Measurements from ENCODE around the gene CDK8.

DNA sequence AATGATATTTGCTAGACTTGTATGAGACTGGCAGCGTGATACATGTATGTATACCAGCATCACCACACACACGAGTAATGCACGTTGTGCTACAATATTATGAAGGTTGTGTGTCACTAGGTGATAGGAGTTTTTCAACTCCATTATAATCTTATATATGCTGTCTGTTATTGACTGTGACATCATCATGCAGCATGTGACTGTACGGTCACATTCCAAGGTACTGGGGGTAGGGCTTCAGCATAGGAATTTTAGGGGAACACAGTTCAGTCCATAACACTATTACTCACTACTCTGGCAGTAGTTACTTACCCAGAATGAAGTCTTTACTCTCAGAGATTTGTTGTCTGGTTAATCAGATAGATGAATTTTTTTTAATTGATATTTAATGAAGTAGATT, 91.1 kb downstream of the CDK8 start:
- TF ChIP-seq POLR2AphosphoS5 (IDR thresholded peaks at IDR 0.05; ENCODE audit: low read depth, low read length) (no peak), TAF1 (IDR thresholded peaks at IDR 0.05; ENCODE audit: borderline replicate concordance, insufficient read depth, low read length) (no peak), SIN3A (IDR thresholded peaks at IDR 0.05; ENCODE audit: borderline replicate concordance, insufficient read depth, low read length) (no peak)
- TF ChIP-seq, protein P1, sequence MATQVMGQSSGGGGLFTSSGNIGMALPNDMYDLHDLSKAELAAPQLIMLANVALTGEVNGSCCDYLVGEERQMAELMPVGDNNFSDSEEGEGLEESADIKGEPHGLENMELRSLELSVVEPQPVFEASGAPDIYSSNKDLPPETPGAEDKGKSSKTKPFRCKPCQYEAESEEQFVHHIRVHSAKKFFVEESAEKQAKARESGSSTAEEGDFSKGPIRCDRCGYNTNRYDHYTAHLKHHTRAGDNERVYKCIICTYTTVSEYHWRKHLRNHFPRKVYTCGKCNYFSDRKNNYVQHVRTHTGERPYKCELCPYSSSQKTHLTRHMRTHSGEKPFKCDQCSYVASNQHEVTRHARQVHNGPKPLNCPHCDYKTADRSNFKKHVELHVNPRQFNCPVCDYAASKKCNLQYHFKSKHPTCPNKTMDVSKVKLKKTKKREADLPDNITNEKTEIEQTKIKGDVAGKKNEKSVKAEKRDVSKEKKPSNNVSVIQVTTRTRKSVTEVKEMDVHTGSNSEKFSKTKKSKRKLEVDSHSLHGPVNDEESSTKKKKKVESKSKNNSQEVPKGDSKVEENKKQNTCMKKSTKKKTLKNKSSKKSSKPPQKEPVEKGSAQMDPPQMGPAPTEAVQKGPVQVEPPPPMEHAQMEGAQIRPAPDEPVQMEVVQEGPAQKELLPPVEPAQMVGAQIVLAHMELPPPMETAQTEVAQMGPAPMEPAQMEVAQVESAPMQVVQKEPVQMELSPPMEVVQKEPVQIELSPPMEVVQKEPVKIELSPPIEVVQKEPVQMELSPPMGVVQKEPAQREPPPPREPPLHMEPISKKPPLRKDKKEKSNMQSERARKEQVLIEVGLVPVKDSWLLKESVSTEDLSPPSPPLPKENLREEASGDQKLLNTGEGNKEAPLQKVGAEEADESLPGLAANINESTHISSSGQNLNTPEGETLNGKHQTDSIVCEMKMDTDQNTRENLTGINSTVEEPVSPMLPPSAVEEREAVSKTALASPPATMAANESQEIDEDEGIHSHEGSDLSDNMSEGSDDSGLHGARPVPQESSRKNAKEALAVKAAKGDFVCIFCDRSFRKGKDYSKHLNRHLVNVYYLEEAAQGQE (IDR thresholded peaks at IDR 0.05; ENCODE audit: insufficient read depth in 1 of 2, low read depth in 2 of 2, low read length in 2 of 2) = no peak
